MV-4-11 (cell line): ENCODE measurements around the gene CACNB2.
A peak's percentile ranks its signal among the peaks of the same experiment; 100 is the strongest.
"Not testable (repeated sequence)": the region's sequence is repeated elsewhere in the genome, so short reads cannot be mapped to it uniquely, and the experiment has no call there.

Source experiments
- DNase-seq: peaks from one replicate; lab custom pipeline; 2025; lab: John Stamatoyannopoulos, UW

Gene CACNB2

GRCh38 chr10:18145652-18146051 lies 5.4 kb downstream of the CACNB2 start:
- no peak for DNase-seq

- DNase-seq: no peak
Measured at GRCh38 chr10:18149196-18149800, 9.1 kb downstream of the CACNB2 start.

GRCh38 chr10:18151356-18151890 lies 11.2 kb downstream of the CACNB2 start:
- no peak for DNase-seq

GRCh38 chr10:18153381-18153780 lies 13.2 kb downstream of the CACNB2 start:
- DNase-seq: not testable (repeated sequence)

- no peak for DNase-seq
Measured at GRCh38 chr10:18155321-18155720, 15.1 kb downstream of the CACNB2 start.

GRCh38 chr10:18156797-18157196 lies 16.6 kb downstream of the CACNB2 start:
- peak; percentile 31 for DNase-seq

- no peak for DNase-seq
Measured at GRCh38 chr10:18157881-18158280, 17.7 kb downstream of the CACNB2 start.

GRCh38 chr10:18158773-18159265 lies 18.6 kb downstream of the CACNB2 start:
- DNase-seq: no peak

GRCh38 chr10:18159557-18159956 lies 19.3 kb downstream of the CACNB2 start:
- DNase-seq: no peak

GRCh38 chr10:18162021-18162627 lies 21.9 kb downstream of the CACNB2 start:
- no peak for DNase-seq

- DNase-seq: no peak
Measured at GRCh38 chr10:18164093-18164492, 23.9 kb downstream of the CACNB2 start.

GRCh38 chr10:18164748-18165361 lies 24.6 kb downstream of the CACNB2 start:
- DNase-seq: no peak

- no peak for DNase-seq
Measured at GRCh38 chr10:18178854-18179483, 38.7 kb downstream of the CACNB2 start.

GRCh38 chr10:18179891-18180290 lies 39.7 kb downstream of the CACNB2 start:
- DNase-seq: no peak

- DNase-seq: not testable (repeated sequence)
Measured at GRCh38 chr10:18181382-18181781, 41.2 kb downstream of the CACNB2 start.

- DNase-seq: no peak
Measured at GRCh38 chr10:18185621-18186020, 45.4 kb downstream of the CACNB2 start.

- no peak for DNase-seq
Measured at GRCh38 chr10:18190840-18191239, 50.6 kb downstream of the CACNB2 start.

GRCh38 chr10:18194634-18195033 lies 54.4 kb downstream of the CACNB2 start:
- no peak for DNase-seq

- DNase-seq: no peak
Measured at GRCh38 chr10:18195060-18195799, 55.0 kb downstream of the CACNB2 start.

- no peak for DNase-seq
Measured at GRCh38 chr10:18196806-18197550, 56.8 kb downstream of the CACNB2 start.

- no peak for DNase-seq
Measured at GRCh38 chr10:18197706-18198105, 57.5 kb downstream of the CACNB2 start.
